ENCODE data around the gene ARID4A. TPM values are rescaled to one million over a fixed set of nuclear protein-coding genes. Genes with fewer than 3 reads are reported as not detected.

Gene ARID4A
- polyA plus RNA-seq, 2 of the 4 experiments (the other 2 are of a cell fraction) = 9.0 to 15.1 TPM

- DNase-seq (ENCODE audit: low read depth in 1 of 2, low spot score in 1 of 2) (peak; percentile 65 to 69), FAIRE-seq (no peak), ATAC-seq (peak; percentile 98)
- ChIA-PET POLR2A (interaction anchor here (1.1 kb wide), 1 partner anchor 26 kb away, joined by 3 read pairs; no protein-coding TSS in a partner anchor), CTCF (interaction anchor here (0.6 to 4.7 kb wide), 27 partner anchors 9 to 292 kb away, joined by 3 to 35 read pairs (median 4); partner anchors contain the start of genes ARID4A, KIAA0586 and TIMM9)
- Histone ChIP-seq H3K4me3 (peak within 1 kb of the TSS; percentile 51), H3K4me2 (peak within 1 kb of the TSS; percentile 77), H3K9me3 (no peaks in the 10 kb centered on the region), H3K4me1 (peaks cover 20% of the 10 kb centered on the region), H3K27ac (peak within 1 kb of the TSS; percentile 73 to 95)
- 52% methylated on average over 36 of the region's 86 CpGs for WGBS (ENCODE audit: missing lambda C conversion rate)
- TF ChIP-seq E2F6 (IDR thresholded peaks at IDR 0.05; ENCODE audit: borderline replicate concordance, low read depth) = peak; percentile 92
- peak; percentile 17; the same call in 1 of the 2 replicates for TF ChIP-seq POLR2A (IDR thresholded peaks at IDR 0.05; ENCODE audit: low read length)
- no peak for TF ChIP-seq CEBPB (IDR thresholded peaks at IDR 0.05)
- no peak for TF ChIP-seq GATA3 (IDR thresholded peaks at IDR 0.05; ENCODE audit: borderline replicate concordance)
- no peak for TF ChIP-seq BHLHE40 (IDR thresholded peaks at IDR 0.05; ENCODE audit: low read depth, low read length)
- peak in 1 of 2 experiments; percentile 61; a peak in 2 of 5 replicates for TF ChIP-seq JUN (IDR thresholded peaks at IDR 0.05)
- no peak for TF ChIP-seq HES2 (IDR thresholded peaks at IDR 0.05)
- no peak for TF ChIP-seq JUNB (IDR thresholded peaks at IDR 0.05)
- TF ChIP-seq MAX (IDR thresholded peaks at IDR 0.05) = peak; percentile 95
- no peak for TF ChIP-seq EP300 (IDR thresholded peaks at IDR 0.05)
- TF ChIP-seq PHF8 (IDR thresholded peaks at IDR 0.05; ENCODE audit: borderline replicate concordance, low read depth) = peak; percentile 28; the same call in 1 of the 2 replicates
- peak; percentile 58; the same call in 1 of the 2 replicates for TF ChIP-seq HOXB13 (CRISPR knock-in tag; IDR thresholded peaks at IDR 0.05; ENCODE audit: low read depth)
- TF ChIP-seq ATOH8 (CRISPR knock-in tag; IDR thresholded peaks at IDR 0.05; ENCODE audit: low read depth) = no peak
- TF ChIP-seq RAD21 (conservative IDR thresholded peaks at IDR 0.05 in 1 of 2, IDR thresholded peaks at IDR 0.05 in 1 of 2) = peak; percentile 22 to 62; a peak in 4 of 5 replicates
- no peak for TF ChIP-seq POLR2AphosphoS2 (conservative IDR thresholded peaks at IDR 0.05; ENCODE audit: low read length)
- no peak for TF ChIP-seq HOXB5 (CRISPR knock-in tag; IDR thresholded peaks at IDR 0.05)
- peak; percentile 94 for TF ChIP-seq CTCF (IDR thresholded peaks at IDR 0.05)
- TF ChIP-seq TP53 (CRISPR knock-in tag; IDR thresholded peaks at IDR 0.05) = no peak
- no peak for TF ChIP-seq NR3C1 (IDR thresholded peaks at IDR 0.05)
- TF ChIP-seq MYC (IDR thresholded peaks at IDR 0.05; ENCODE audit: borderline replicate concordance, low read length) = no peak
- no peak for TF ChIP-seq KDM5A (IDR thresholded peaks at IDR 0.05)
- TF ChIP-seq SREBF2 (IDR thresholded peaks at IDR 0.05) = no peak
- no peak for TF ChIP-seq FOXS1 (CRISPR knock-in tag; IDR thresholded peaks at IDR 0.05)
- no peak for TF ChIP-seq ESRRA (IDR thresholded peaks at IDR 0.05; ENCODE audit: borderline replicate concordance, low read length)
- no peak for TF ChIP-seq RFX5 (IDR thresholded peaks at IDR 0.05)
- peak; percentile 62 for TF ChIP-seq SMC3 (IDR thresholded peaks at IDR 0.05)
- TF ChIP-seq BCL3 (IDR thresholded peaks at IDR 0.05) = no peak
These were observed 97.7 kb downstream of the ARID4A start, which contains the start of gene TOMM20L for GRCh38 chr14:58395812-58396788. TOMM20L (plus strand) TSS chr14:58395930; CDS start chr14:58395958, 28 bp downstream.
